DMS153 treated with DMSO at 0.1 percent for 48 hours (cell line): Measurements from ENCODE around the gene RNU6-8.

Experiments used
- DNase-seq: peaks from one replicate; lab custom pipeline; 2025; ENCODE audit not compliant: unreplicated experiment; lab: John Stamatoyannopoulos, UW

The RNU6-8 gene

GRCh38 chr14:32205554-32205953 lies 2.5 kb upstream of the RNU6-8 start:
- no peak for DNase-seq

GRCh38 chr14:32203928-32204357 lies 874 bp upstream of the RNU6-8 start:
- DNase-seq = peak; percentile 41

GRCh38 chr14:32202491-32202997 lies 525 bp downstream of the RNU6-8 start:
- DNase-seq = peak; percentile 46

GRCh38 chr14:32201816-32202490 lies 1.1 kb downstream of the RNU6-8 start, which contains the start of gene RNU6-7:
RNU6-7 (plus strand) TSS chr14:32202045.
- peak; percentile 46 for DNase-seq

GRCh38 chr14:32201193-32201815 lies 1.8 kb downstream of the RNU6-8 start:
- peak; percentile 65 for DNase-seq

GRCh38 chr14:32200368-32201192 lies 2.5 kb downstream of the RNU6-8 start:
- DNase-seq = no peak

- no peak for DNase-seq
Observed at GRCh38 chr14:32197919-32198318, 5.2 kb downstream of the RNU6-8 start.

- no peak for DNase-seq
Observed at GRCh38 chr14:32195636-32196035, 7.4 kb downstream of the RNU6-8 start.

- DNase-seq = no peak
Observed at GRCh38 chr14:32193532-32193931, 9.5 kb downstream of the RNU6-8 start.

- no peak for DNase-seq
Observed at GRCh38 chr14:32192712-32193373, 10.2 kb downstream of the RNU6-8 start.

- DNase-seq = no peak
Observed at GRCh38 chr14:32190673-32191072, 12.4 kb downstream of the RNU6-8 start.

GRCh38 chr14:32189811-32190210 lies 13.3 kb downstream of the RNU6-8 start:
- no peak for DNase-seq

- no peak for DNase-seq
Observed at GRCh38 chr14:32186248-32186647, 16.8 kb downstream of the RNU6-8 start.

GRCh38 chr14:32185097-32185496 lies 18.0 kb downstream of the RNU6-8 start:
- DNase-seq = no peak

GRCh38 chr14:32183151-32184058 lies 19.7 kb downstream of the RNU6-8 start:
- DNase-seq = no peak

GRCh38 chr14:32171469-32171868 lies 31.6 kb downstream of the RNU6-8 start:
- DNase-seq = no peak

- no peak for DNase-seq
Observed at GRCh38 chr14:32169191-32169590, 33.9 kb downstream of the RNU6-8 start.

- no peak for DNase-seq
Observed at GRCh38 chr14:32167907-32168306, 35.2 kb downstream of the RNU6-8 start.

- no peak for DNase-seq
Observed at GRCh38 chr14:32166924-32167323, 36.1 kb downstream of the RNU6-8 start.

GRCh38 chr14:32166029-32166428 lies 37.0 kb downstream of the RNU6-8 start:
- no peak for DNase-seq
